GM18508 (cell line): Measurements from ENCODE around the gene FITM1.

Experiments
- ATAC-seq: cut with Tn5 transposase; IDR thresholded peaks from one replicate; pipeline ENCODE4 v1.9.1; 2021; ENCODE audit warnings: moderate number of reproducible peaks; ENCODE audit not compliant: insufficient read depth, unreplicated experiment

FITM1 gene

GRCh38 chr14:24116128-24116814 lies 14.2 kb upstream of the FITM1 start:
- ATAC-seq = no peak

DNA sequence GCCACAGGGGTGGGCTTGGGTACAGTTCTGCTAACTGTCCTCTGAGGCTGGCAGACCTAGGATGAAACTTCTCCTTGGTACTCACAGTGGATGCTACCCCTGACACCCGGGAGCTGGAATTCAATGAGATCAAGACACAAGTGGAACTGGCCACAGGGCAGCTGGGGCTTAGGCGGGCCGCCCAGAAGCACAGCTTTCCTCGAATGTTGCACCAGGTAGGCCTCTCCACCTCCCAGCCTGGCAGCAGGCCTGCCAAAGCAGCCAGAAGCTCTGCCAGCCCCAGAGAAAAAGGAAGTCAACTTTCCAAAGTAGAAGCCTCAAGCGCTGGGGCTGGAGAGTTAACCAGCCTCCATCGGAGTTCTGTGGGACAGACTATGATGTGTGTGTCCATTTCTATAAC lies 13.3 kb upstream of the FITM1 start:
- no peak for ATAC-seq

DNA sequence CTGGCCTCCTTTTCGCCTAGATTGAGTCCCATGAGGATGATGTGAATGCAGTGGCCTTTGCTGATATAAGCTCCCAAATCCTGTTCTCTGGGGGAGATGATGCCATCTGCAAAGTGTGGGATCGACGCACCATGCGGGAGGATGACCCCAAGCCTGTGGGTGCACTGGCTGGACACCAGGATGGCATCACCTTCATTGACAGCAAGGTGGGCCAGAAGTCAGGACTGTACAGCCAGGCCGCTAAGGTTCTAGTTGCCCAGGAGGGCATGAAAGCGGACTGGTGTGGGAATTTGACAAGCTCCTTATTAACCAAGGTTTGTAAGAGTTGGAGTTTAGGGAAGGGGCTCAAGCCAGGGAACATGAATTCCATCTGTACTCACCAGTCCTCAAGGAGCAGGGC lies 10.8 kb upstream of the FITM1 start:
- no peak for ATAC-seq

DNA sequence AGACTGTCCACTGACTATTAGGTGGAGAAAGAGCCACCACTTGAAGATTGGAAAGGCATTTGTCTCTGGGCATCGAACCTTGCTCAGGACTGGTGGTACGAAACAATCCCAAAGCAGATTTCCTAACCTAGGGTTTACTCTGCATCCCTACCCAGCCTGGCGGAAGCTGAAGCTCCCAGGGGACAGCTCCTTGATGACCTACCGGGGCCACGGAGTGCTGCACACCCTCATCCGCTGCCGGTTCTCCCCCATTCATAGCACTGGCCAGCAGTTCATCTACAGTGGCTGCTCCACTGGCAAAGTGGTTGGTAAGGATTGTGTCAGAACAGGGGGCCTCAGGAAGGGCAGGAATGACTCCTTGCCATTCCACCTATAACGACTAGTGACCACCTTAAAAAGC lies 9.2 kb upstream of the FITM1 start:
- ATAC-seq = no peak

DNA sequence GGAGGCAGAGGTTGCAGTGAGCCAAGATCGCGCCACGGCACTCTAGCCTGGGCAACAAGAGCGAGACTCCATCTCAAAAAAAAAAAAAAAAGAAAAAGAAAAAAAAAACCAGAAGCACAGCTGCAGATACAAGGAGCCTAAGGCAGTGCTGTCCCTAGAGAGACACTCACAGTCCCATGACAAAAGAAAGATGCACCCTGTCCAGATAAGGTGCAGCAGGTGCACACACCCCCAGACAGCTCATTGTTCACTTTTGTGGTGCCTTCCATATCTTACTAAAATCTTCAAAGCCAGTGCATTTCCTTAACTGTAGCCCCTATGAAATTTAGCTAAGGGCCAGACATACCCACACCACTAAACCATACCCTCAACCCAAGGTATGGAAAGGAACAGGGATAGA lies 8.0 kb upstream of the FITM1 start:
- ATAC-seq = no peak

GRCh38 chr14:24122898-24123297 lies 7.6 kb upstream of the FITM1 start:
- no peak for ATAC-seq

DNA sequence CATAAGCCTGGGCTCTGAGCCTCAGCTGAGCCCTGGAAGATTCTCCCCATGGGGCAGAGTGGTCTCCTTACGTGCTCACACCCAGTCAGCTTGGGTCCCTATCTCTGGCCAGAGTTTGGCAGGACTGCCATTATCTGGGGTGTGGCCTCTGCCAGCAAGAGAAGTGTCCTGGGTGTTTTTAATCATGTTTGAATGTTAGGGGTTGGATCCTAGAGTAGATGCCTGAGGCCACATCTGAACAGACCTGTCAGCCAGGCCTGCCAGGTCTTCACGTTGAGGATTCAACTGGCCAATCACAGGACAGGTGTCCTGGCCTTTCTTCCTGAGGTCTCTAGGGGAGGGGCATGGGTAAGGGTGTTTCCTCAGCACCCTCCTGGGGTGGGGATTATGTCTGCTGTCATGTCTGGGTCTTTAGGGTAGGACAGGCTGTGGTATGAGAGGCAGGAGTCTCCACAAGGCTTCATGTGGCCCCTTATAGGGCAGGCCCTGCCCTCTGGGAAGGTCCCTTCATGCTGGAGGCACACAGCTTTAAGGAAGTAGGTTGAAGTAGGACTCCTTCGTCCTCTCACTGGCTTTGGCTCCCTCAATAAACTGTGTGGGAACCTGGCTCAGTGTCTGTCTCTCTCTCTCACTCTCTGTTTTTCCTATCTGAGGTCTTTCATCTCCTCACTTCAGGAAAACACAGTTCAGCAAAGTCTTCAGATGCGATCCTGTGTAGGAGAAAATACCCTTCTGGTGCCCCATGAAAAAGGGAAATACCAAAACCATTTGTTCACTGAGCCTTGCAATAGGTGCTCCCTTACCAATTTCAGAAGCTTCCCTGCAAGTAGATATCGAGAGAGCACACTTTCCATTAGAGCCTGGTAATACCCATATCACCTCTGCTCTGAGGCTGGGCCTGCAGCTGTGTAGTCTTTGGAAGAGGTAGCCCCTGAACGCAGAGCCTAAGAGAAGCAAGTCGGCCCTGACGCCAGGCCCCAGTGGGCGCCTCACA lies 6.7 kb upstream of the FITM1 start:
- ATAC-seq = no peak

GRCh38 chr14:24126939-24127338 lies 3.5 kb upstream of the FITM1 start:
- ATAC-seq = no peak

GRCh38 chr14:24127673-24128072 lies 2.8 kb upstream of the FITM1 start:
- no peak for ATAC-seq

DNA sequence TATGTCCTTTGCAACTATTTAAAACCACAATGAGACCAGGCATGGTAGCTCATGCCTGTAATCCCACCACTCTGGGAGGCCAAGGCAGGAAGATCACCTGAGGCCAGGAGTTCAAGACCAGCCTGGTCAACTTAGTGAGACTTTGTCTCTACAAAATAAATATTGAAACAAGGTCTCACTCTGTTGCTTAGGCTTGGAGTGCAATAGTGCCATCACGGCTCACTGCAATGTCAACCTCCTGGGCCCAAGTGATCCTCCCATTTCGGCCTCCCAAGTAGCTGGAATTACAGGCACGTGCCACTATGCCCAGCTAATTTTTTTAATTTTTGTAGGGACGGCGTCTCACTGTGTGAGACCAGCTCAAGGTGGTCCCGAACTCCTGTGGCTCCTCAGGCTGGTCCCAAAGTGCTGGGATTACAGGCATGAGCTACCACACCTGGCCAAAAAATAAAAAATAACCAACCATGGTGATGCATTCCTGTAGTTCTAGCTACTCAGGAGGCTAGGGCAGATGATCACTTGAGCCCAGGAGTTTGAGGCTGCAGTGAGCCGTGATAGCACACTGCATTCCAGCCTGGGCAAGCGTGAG lies 955 bp upstream of the FITM1 start:
- no peak for ATAC-seq

GRCh38 chr14:24130717-24131548 lies 474 bp downstream of the FITM1 start:
- no peak for ATAC-seq

- ATAC-seq = no peak
Observed at GRCh38 chr14:24131549-24131966, 1.1 kb downstream of the FITM1 start.

GRCh38 chr14:24132061-24132685 lies 1.7 kb downstream of the FITM1 start:
- no peak for ATAC-seq

DNA sequence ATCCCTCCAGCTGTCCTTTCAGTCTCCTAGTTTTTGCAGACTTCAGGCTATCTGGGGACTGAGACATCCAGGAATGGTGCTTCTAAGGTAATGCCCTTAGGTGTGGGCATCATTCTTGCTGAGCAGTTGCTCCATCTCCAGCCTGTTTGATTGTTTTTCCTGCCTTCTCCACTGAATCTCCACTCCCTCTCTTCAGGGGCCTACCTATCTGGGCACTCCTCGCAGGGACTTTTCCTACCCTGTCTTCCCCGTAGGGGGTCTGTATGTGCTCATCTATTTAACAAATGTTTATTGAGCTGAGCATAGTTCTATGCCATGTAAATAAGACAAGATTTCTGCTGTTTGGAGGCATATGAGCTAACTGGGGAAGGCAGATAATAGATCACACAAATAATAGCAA lies 2.5 kb downstream of the FITM1 start:
- no peak for ATAC-seq

- ATAC-seq = no peak
Observed at GRCh38 chr14:24133735-24134134, 3.3 kb downstream of the FITM1 start.

DNA sequence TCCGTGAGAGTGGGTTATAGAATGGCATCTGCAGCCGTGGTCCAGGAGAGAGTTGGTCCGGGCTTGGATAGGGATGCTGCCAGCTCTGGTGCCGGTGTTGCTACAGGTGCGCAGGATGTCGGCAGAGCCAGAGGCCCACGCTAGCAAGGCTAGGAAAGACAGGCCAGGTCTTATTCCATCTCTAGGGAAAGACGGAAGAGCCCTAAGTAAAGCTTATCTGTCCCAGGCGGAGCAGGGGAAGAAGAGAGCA lies 5.0 kb downstream of the FITM1 start:
- ATAC-seq = no peak

DNA sequence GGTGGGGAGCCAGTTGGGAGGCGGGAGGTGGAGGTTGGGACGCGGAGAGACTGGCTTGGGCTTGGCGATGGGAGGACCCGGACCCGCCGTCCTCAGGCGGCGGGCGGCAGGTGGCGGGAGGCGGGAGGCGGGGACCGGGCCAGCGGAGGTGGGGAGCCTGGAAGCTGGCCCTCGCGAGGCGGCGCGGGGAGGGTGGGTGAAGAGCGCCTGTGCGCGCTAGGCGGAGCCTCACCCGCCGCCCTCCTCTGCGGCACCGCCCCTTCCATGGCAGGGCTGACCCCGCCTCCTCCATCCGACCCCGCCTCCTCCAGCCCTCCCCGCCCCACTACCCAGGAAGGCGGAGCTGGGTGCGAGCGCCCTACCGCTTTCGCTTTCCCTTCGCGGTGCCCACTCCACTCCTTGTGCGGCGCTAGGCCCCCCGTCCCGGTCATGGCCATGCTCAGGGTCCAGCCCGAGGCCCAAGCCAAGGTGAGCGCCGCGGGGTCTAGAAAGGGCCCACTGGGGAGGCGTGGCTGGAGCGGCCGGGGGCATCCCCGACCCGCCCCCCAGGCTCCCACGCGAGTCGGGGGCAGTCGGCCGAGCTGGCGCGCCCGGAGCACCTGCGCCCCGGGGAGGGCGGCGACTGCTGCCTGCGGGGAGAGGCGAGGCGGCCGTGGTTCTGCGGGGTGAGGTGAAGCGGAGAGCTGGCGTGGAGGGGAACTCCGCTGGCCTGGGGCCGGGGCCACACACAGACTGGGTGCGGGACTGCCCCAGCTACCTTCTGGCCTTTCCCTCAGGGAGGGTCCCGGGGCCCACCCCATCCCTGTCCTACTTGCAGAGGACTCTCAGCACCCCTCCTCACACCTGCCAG lies 5.6 kb downstream of the FITM1 start, which contains the start of gene PSME1:
TSS of gene PSME1 (plus strand) at position 361 of the 850 bp plus-strand sequence. CDS start at position 430, 69 bp downstream.
- no peak for ATAC-seq

- no peak for ATAC-seq
Observed at GRCh38 chr14:24136684-24137528, 6.4 kb downstream of the FITM1 start.
